Endothelial cell of hepatic sinusoid (primary cell): ENCODE results near the gene ATG14.

Experiments
- in situ Hi-C: cut with HindIII; loops from 2 replicates; pipeline ENCODE4 v1.10.0; 2017; ENCODE audit warnings: low sequenced_read_pairs

ATG14 gene

DNA sequence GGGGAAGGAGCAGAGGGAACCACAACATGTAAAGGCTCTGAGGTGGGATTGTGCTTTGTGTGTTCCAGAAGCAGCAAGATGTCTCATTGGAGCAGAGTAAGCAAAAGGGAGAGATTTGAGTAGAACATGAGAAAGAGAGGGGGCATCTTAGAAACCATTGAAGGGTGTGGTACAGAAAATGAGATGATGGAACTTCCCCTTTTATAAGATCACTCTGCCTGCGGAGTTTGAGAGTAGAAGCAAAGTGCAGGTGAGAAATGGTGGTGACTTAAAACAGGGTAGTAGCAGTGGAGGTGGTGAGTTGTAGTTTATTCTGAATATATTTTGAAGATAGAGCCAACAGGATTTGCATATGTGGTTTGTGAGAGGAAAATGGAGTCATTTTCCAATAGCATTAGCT, 84.5 kb downstream of the ATG14 start:
- in situ Hi-C loops, result no loop called here

DNA sequence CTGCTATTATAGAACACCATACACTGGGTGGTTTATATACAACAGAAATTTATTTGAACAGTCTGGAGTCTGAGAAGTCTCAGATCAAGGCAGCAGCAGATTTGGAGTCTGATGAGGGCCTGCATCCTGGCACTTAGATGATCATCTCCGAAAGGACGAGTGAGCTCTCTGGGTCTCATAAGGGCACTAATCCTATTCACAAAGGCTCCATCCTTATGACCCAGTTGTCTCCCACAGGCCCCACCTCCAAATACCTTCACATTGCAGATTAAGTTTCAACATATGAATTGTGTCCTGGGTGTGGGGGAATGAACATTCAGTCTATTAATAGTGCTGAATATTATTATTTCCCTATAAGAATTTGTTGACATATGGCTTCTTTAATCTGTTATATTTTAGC, 86.8 kb downstream of the ATG14 start:
- in situ Hi-C loops, result no loop called here

GRCh38 chr14:55323910-55324309, 87.7 kb downstream of the ATG14 start:
- in situ Hi-C loops, result no loop called here

DNA sequence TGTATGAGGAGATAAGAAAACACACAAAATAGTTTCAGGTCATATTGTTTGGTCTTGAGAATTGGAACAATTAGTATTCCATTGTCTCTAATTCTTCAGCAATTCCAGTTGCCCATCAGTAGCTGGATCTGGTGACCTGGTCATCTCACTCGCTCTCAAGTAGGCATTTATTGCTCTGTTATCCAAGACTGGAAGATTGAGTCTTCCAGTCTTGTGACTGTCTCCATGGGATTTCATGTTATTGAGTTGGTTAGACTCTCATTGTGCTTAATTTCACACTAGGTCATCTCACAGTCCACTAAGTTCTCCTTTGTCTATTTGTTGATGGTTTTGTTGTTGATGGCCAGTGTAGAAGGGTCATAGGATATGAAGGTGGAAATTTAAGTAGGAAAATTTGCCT, 92.9 kb downstream of the ATG14 start:
- in situ Hi-C loops, result no loop called here

DNA sequence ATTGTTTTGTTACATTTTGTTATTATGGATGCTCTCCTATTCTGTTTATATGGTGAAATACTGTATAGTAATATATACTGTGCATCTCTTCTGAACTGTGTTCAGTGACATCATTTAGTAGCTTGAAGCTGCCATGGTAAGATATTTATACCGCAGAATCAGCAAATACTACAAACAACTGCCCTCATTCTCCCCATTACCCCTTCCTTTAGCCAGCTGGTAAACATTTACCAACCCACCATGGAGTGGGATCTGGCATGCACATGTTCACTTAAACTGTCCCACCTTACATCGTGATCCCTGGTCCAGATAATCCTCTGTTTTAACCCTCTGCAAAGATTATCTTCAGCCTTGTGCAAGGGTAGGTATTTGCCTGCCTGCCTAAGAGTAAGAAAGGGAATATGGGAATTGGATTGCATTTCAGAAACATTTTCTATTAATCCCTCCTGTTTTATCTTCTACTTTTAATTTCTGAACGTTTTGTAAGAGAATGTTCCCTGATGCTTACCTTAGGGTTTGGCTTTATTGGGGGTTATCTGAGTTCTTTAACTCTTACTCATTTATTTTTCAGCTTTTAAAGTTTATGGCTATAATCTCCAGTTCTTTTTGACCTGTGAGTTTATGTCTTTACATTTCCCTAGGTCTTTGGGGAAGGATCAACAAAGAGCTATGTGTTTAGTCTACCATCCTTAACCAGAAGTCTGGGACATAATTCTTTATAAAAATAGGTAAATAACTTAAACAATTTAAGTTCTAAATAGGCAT, 93.9 kb downstream of the ATG14 start:
- in situ Hi-C loops, result no loop called here

DNA sequence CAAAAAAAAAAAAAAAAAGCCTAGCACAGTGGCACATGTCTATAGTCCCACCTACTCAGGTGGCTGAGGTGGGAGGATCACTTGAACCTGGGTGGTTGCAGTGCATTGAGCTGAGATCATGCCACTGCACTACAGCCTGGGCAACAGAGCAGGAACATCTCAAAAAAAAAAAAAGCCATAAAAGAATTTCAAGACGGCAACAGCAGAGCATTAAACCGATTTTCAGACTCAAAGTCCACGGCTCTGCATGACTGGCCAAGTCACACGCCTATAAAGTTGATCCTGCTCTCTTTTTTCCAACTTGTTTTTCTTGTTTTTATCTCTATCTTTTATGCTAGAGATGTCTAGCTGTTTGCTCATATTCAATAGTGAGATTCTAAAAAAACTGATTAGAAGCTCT, 95.1 kb downstream of the ATG14 start:
- in situ Hi-C loops, result no loop called here
